Lung microvascular endothelial cell (primary cell): ENCODE results near the gene PRPS2. TPM values are rescaled to one million over a fixed set of nuclear protein-coding genes. Genes with fewer than 3 reads are reported as not detected.
A peak's percentile ranks its signal among the peaks of the same experiment; 100 is the strongest.

ENCODE experiments used
- DNase-seq, 2 donors: peaks; one replicate each; pipeline versions ENCODE4 v3.0.0 to v3.0.0-alpha.2; 2010; ENCODE audit warnings: low read depth in 2 of 2
- total RNA-seq: library from RNA; depleted of rRNA; stranded (reverse); fragments of >200 nt; gene quantifications from 2 replicates; pipeline ENCODE4 v1.2.1, GENCODE V29; 2014

Gene PRPS2
- total RNA-seq, 1 donor from 2014 or later = 9.9 TPM

DNA sequence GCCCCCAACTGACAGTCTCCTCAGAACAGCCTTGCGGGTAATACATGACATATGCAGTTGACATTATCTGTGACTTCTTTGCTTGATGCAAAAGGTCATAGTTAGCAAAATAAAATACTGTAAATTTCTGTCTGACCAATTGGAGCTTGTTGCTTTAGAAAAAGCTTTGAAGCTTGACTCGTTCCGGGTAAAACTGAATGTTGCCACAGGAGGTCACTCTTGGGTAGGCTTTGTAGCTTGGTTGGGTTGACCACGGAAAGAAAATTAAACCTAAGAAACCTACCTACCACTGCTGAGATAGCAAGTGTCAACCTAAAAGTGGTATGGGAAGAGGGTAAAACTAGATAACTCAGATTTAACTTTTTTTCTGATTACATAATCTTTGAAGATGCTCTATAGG lies 23.2 kb downstream of the PRPS2 start:
- peak; percentile 68 to 69 for DNase-seq

- no peak for DNase-seq
These were observed 26.3 kb downstream of the PRPS2 start for GRCh38 chrX:12817528-12817927.

- no peak for DNase-seq
These were observed 28.0 kb downstream of the PRPS2 start for GRCh38 chrX:12819222-12819621.

DNA sequence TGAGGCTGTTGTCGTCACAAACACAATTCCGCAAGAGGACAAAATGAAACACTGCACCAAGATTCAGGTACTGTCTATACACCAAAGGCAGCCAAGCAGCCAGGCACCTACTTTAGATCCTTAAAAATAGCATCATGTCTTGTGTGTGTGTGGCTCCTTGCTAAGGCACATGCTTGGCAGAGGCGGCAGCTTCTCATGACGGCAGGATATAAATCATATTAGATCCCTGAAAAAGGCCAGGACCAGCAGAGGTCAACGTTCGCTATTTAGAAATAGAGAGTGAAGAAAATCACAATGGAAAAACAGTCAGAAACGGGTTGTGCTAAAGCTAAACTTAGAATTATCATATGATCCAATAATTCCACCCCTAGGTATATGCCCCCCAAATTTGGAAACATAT lies 29.5 kb downstream of the PRPS2 start:
- no peak for DNase-seq

- DNase-seq = peak in 1 of 2 donors; percentile 26
These were observed 33.7 kb downstream of the PRPS2 start for GRCh38 chrX:12824944-12825343.

GRCh38 chrX:12825801-12826200 lies 34.6 kb downstream of the PRPS2 start:
- peak; percentile 67 to 81 for DNase-seq

- no peak for DNase-seq
These were observed 52.0 kb downstream of the PRPS2 start for GRCh38 chrX:12843061-12843667.

GRCh38 chrX:12843668-12844279 lies 52.6 kb downstream of the PRPS2 start:
- DNase-seq = no peak

- DNase-seq = no peak
These were observed 53.1 kb downstream of the PRPS2 start for GRCh38 chrX:12844319-12844718.

GRCh38 chrX:12865359-12865758 lies 74.1 kb downstream of the PRPS2 start:
- no peak for DNase-seq

DNA sequence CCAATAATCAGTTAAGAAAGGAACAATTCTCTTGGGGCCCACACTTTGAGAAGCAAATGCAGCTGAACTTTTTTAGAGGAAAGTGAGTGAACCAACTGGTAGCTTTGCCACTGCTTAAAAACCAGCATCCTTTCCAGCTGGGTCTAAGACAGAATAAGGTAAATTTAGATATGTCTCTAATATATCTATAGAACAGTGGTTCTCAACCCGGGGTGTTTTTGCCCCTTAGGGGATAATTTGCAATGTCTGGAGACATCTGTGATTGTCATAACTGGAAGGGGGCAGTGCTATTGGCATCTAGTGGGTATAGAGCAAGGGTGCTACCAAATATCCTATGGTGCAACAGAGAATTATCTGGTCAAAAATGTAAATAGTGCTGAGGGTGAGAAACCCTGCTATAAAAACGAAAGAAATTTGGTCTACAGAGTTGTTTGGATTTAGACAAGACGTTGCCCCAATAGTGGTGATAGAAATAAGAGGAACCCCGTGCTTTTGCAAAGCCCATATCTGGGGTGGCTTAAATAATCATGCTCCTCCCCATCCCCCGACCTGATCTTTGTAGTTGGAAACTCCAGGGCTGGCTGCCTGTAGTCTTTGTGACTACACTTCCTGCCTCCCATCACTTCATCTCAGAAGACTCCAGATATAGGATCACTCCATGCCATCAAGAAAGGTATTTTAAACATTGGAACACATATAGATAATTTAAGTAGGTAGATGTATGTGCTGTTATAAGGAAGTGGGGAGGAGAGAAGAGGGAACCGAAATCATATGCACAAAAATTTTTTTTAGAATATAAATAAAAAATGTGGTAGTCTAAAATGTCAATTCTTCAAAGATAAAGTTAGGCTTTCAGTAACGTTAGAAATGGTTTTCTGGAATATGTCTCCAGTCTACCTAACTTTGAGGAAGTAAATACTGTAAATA lies 75.5 kb downstream of the PRPS2 start, which contains the start of gene TLR7:
Gene TLR7, plus strand, starts transcription at position 622 of the 927 bp plus-strand sequence. CDS start 507 bp downstream, outside the sequence.
- no peak for DNase-seq

DNA sequence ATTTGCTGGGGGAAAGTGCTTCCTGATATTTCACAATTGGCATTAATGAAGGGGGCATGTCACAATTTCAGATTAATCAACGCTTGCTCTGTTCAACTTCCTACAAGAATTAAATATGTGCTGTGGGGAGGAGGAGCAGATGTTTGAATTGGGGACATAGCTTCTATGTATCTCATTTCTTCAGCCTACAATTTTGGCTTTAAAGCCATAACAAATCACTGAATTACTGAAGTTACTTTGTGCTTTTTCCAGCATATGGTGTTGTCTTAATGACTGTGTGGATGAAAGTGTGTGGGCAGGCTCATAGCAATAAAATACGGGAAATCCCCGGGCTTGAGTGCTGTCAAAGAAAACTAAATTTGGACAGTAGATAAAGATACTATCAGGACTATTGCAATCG lies 76.5 kb downstream of the PRPS2 start:
- no peak for DNase-seq

DNA sequence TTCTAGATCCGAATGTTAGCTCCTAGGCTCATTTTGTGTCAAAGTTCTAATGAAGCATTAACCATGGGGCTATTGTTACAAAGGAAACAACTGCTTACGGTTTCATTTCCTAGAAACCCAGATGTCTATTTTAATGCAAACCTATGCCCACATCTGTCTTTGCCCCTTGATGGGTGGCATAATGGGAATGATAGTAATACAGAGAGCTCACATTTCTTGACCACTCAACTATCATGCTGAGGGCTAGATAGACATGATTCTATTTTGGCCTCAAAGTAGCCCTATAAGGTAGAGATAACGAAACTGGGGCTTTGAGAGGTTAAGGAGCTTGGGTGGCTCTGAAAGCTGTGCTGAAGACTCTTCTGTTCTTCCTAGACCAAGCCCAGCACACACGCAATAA lies 77.5 kb downstream of the PRPS2 start:
- DNase-seq = no peak

DNA sequence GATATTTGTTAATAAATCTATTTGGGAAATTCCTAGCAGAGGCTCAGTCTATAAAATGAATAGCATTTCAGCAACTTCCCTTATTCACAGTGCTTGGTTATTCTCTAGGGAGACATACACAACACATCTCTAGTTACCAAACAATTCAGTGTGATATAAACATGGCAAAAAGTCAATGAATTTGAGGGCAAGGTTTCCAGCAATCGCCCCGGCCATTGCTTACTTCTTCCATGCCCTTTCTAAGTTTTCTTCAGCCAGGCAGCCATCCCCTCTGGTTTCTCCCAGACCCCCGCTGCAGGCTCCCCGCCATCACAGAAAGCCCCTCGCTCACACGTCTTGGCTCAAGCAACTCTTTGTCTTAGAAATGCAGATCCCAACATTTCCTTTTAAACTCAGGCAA lies 80.0 kb downstream of the PRPS2 start:
- no peak for DNase-seq

GRCh38 chrX:12872741-12873140 lies 81.5 kb downstream of the PRPS2 start:
- DNase-seq = no peak

Other genes with a start within 250 kb of the PRPS2 start
- gene TLR7, start 75.7 kb downstream of the PRPS2 start, total RNA-seq = not detected in 2 replicates
- not detected in 2 replicates for gene TLR8, start 115.2 kb downstream of the PRPS2 start, total RNA-seq
- 18,253 and 26,169 TPM in 2 replicates for gene TMSB4X, start 183.7 kb downstream of the PRPS2 start, total RNA-seq